Testis (tissue), 3 donors: ENCODE data around the gene NOL4L. TPM values are rescaled to one million over a fixed set of nuclear protein-coding genes. Genes with fewer than 3 reads are reported as not detected.

ENCODE experiments used
- DNase-seq: peaks from one replicate; pipeline ENCODE4 v3.0.0-alpha.2; 2019
- H3K27ac ChIP-seq, 2 donors: fragments of 200-600 bp; sonication (generic); one replicate each; pipeline ENCODE4 v1.5.1; 2019
- H3K27me3 ChIP-seq: fragments of 200-600 bp; sonication (generic); one replicate; pipeline ENCODE4 v1.5.1; 2019
- H3K36me3 ChIP-seq: fragments of 200-600 bp; sonication (generic); one replicate; pipeline ENCODE4 v1.5.1; 2017; ENCODE audit warnings: low read depth; ENCODE audit errors: missing control alignments
- H3K4me1 ChIP-seq: fragments of 200-600 bp; sonication (generic); one replicate; pipeline ENCODE4 v1.5.1; 2019
- H3K4me3 ChIP-seq, 2 donors: fragments of 200-600 bp; sonication (generic); one replicate each; pipeline ENCODE4 v1.5.1; 2017 to 2019
- H3K9me3 ChIP-seq: fragments of 200-600 bp; sonication (generic); one replicate; pipeline ENCODE4 v1.5.1; 2017
- POLR2A ChIP-seq: fragments of 450-650 bp; IDR thresholded peaks from one replicate; pipeline ENCODE4 v1.6.1; 2017; ENCODE audit warnings: antibody characterized with exemption, mild to moderate bottlenecking, moderate library complexity
- WGBS, 2 donors: methylation state at CpG; one replicate each; pipeline ENCODE4 v1.1.5; 2018; 5-methylcytosine and 5-hydroxymethylcytosine counted together
- intact Hi-C: fragments of 100-400 bp; cut with DNase I; formaldehyde crosslinking; loops from one replicate; pipeline ENCODE4 v1.15.1; 2023; ENCODE audit warnings: low total_unique reads
- polyA plus RNA-seq: library from polyadenylated mRNA; stranded (reverse); fragments of 350-450 nt; fragmentation: Illumina TruSeq; extraction: RNeasy Lipid Tissue Mini Kit (QIAGEN cat#74804); gene quantifications from one replicate; pipeline ENCODE4 v1.2.3, GENCODE V29; 2014; ENCODE audit warnings: low read depth, low replicate concordance; ENCODE audit not compliant: insufficient read depth
- total RNA-seq, 2 donors: library from RNA; depleted of rRNA; stranded (reverse); fragments of >200 nt; gene quantifications; one replicate each; pipeline ENCODE4 v1.2.3, GENCODE V29; 2016
- TF ChIP-seq, protein P1 (sequence below), 3 experiments: fragments of 450-650 bp in 2 of 3; fragments of 200-600 bp in 1 of 3; sonication (generic) in 1 of 3; IDR thresholded peaks; one replicate each; pipeline ENCODE4 v1.5.1; 2016 to 2019; ENCODE audit warnings: antibody characterized with exemption in 3 of 3, mild to moderate bottlenecking in 2 of 3, moderate library complexity in 1 of 3

NOL4L gene
- total and polyA plus RNA-seq, 3 donors from 2014 or later = 100.0 to 129 (median 115) TPM

DNA sequence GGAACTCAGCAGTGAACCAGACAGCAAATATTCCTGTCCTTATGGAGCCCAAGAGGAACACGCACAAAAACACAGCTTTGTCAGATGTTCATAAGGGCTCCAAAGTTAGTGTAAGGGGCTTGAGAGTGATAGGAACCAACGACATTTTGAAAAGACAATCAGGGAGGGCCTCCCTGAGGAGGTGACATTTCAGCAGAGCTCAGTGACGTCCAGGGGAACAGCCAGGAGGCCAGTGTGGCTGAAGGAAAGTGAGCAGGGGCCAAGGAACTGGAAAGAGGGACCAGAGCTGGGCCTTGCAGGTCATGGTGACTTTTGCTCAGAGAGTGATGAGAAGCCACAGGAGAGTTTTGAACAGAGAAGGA is 16.1 kb downstream of the NOL4L start:
- H3K36me3 ChIP-seq = no peaks in the 10 kb centered on the region
- no peak overlapping the region for H3K27ac ChIP-seq
- 82 to 84% methylated on average over 3 of the region's 3 CpGs for WGBS, 2 donors
- no peaks in the 10 kb centered on the region for H3K9me3 ChIP-seq
- intact Hi-C loops = no loop called here
- no peak for DNase-seq
- TF ChIP-seq, protein P1, sequence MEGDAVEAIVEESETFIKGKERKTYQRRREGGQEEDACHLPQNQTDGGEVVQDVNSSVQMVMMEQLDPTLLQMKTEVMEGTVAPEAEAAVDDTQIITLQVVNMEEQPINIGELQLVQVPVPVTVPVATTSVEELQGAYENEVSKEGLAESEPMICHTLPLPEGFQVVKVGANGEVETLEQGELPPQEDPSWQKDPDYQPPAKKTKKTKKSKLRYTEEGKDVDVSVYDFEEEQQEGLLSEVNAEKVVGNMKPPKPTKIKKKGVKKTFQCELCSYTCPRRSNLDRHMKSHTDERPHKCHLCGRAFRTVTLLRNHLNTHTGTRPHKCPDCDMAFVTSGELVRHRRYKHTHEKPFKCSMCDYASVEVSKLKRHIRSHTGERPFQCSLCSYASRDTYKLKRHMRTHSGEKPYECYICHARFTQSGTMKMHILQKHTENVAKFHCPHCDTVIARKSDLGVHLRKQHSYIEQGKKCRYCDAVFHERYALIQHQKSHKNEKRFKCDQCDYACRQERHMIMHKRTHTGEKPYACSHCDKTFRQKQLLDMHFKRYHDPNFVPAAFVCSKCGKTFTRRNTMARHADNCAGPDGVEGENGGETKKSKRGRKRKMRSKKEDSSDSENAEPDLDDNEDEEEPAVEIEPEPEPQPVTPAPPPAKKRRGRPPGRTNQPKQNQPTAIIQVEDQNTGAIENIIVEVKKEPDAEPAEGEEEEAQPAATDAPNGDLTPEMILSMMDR (IDR thresholded peaks at IDR 0.05) = no peak
- TF ChIP-seq POLR2A = no peak
- no peaks in the 10 kb centered on the region for H3K4me1 ChIP-seq
- H3K27me3 ChIP-seq = no peaks in the 10 kb centered on the region
- H3K4me3 ChIP-seq = no peak overlapping the region

DNA sequence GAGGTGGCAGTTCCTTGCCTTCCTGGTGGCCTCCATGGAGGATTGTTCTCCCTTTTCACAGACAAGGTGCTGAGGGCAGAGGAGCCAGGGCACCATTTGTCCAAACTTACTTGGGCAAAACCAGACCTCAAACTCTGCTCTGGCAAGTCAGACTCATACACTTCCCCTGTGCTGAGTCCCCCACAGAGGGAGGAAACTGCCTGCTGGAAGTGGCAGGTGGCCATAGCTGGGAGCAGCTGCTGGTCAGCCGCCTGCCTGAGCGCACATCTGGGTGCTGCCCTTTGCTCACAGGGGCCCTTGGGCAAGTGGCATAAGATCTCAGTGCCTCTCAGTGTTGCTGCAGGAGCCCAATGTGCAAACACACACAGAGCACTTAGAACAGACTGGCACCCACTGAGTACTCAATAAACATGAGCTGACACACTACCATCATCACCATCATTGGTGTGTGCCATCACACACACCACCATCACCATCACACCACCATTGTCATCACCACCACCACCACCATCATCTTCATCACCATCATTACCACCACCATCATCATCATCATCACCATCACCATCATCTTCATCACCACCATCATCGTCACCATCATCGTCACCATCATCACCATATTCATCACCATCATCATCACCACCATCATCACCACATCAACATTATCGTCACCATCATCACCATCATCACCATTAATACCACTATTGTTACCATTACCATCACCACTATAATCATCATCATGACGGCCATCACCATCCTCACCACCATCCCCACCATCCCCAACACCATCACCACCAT is 17.6 kb downstream of the NOL4L start:
- H3K36me3 ChIP-seq = no peaks in the 10 kb centered on the region
- H3K27ac ChIP-seq = no peak overlapping the region
- no peak for DNase-seq
- H3K27me3 ChIP-seq = no peaks in the 10 kb centered on the region
- no peak for TF ChIP-seq POLR2A
- TF ChIP-seq, protein P1 (IDR thresholded peaks at IDR 0.05) = no peak
- no peak overlapping the region for H3K4me3 ChIP-seq
- no peaks in the 10 kb centered on the region for H3K9me3 ChIP-seq
- intact Hi-C loops = no loop called here
- H3K4me1 ChIP-seq = peaks cover 2% of the 10 kb centered on the region
- WGBS, 2 donors = 88 to 89% methylated on average over 6 of the region's 6 CpGs

DNA sequence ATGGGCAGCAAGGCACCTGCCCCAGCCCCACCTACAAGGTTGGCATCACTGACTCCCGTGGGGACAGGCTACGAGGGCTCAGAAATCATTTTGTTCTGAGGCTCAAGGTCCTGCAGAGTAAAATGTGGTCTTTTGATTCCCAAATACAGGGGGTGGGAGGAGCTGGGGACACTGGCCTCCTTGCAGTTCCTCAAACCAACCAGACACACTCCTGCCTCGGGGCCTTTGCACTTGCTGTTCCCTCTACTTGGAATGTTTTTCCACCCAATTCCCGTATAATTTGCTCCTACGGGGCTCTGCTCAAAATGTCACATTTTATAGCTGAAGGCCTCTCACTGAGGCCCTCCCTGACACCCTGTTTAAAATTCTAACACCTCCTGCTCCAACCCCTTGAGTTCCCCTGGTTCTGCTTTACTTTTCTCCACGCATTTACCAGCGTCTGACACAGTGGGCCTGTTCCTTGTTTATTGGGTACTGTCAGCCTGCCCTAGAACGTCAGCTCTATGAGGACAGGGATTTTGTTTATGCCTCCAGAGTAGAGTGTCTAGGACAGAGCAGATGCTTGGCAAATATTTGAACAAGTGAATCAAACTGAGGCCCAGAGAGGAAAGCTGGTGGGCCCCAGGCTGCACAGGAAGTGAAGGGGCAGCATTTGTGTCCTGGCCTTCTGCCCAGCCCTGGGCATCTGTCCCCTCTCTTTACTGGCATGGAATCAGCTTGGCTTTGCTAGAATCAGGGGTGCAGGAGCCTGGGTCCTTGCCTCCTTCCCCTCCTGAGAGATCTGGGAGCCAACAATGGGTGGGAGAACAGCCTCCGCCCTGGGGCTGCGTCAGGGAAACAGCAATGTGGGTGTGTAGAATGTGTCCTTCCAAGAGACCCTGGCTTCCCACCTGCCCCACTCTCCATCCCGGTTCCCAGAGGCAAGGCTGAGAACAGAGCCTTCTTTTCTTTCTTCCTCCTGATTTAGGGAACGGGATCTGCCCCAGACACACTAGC is 18.5 kb downstream of the NOL4L start:
- Histone ChIP-seq H3K27ac (no peak overlapping the region), H3K9me3 (no peaks in the 10 kb centered on the region), H3K36me3 (no peaks in the 10 kb centered on the region), H3K4me1 (peaks cover 11% of the 10 kb centered on the region), H3K4me3 (no peak overlapping the region), H3K27me3 (no peaks in the 10 kb centered on the region)
- no peak for TF ChIP-seq POLR2A
- TF ChIP-seq, protein P1 (IDR thresholded peaks at IDR 0.05) = no peak
- intact Hi-C loops = no loop called here
- DNase-seq = no peak
- WGBS, 2 donors = 80 to 81% methylated on average over 12 of the region's 12 CpGs

DNA sequence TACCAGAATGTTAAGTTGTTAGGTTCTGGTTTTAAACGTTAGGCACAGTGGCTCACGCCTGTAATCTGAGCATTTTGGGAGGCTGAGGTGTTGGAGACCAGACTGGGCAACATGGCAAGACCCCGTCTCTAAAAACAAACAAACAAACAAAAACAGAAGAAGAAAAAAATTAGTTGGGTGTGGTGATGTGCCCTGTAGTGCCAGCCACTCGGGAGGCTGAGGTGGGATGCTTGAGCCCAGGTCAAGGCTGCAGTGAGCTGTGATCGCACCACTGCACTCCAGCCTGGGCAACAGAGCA is 19.4 kb downstream of the NOL4L start:
- TF ChIP-seq POLR2A = no peak
- TF ChIP-seq, protein P1 (IDR thresholded peaks at IDR 0.05) = no peak
- DNase-seq = no peak
- WGBS, 2 donors = 81 to 86% methylated on average over 5 of the region's 5 CpGs
- Histone ChIP-seq H3K4me3 (no peak overlapping the region), H3K27ac (no peak overlapping the region), H3K27me3 (no peaks in the 10 kb centered on the region), H3K9me3 (no peaks in the 10 kb centered on the region), H3K36me3 (no peaks in the 10 kb centered on the region), H3K4me1 (peaks cover 19% of the 10 kb centered on the region)
- intact Hi-C loops = no loop called here
